ENCODE measurements around the gene CARD11.

DNA sequence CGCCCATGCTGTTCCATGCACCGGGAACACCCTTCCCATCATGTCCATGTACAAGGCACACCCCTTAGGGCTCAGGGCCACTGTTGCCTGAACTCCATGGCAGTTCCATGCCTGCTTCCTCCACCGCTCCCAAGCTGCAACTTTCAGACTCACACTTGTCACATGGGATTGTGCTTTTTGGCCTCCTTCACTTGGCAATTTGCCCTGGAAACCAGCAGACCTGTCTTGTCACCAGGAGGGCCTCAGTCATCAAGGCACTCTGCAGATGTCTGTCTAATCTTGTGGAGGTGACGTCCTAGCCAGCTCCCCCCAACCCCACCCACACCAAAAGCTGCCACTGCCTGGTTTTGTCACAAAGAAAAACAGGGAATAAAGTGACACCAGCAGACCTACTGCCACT is 47.5 kb downstream of the CARD11 start:
- no peak for TF ChIP-seq POLR2A (IDR thresholded peaks at IDR 0.05)
- TF ChIP-seq, protein P1, sequence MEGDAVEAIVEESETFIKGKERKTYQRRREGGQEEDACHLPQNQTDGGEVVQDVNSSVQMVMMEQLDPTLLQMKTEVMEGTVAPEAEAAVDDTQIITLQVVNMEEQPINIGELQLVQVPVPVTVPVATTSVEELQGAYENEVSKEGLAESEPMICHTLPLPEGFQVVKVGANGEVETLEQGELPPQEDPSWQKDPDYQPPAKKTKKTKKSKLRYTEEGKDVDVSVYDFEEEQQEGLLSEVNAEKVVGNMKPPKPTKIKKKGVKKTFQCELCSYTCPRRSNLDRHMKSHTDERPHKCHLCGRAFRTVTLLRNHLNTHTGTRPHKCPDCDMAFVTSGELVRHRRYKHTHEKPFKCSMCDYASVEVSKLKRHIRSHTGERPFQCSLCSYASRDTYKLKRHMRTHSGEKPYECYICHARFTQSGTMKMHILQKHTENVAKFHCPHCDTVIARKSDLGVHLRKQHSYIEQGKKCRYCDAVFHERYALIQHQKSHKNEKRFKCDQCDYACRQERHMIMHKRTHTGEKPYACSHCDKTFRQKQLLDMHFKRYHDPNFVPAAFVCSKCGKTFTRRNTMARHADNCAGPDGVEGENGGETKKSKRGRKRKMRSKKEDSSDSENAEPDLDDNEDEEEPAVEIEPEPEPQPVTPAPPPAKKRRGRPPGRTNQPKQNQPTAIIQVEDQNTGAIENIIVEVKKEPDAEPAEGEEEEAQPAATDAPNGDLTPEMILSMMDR (IDR thresholded peaks at IDR 0.05), result no peak
